Dendritic cell treated with granulocyte-macrophage colony-stimulating factor and Interleukin-4, amounts not matched to agents 40 ng/mL and 50 ng/mL, for 4 days (primary cell): Measurements from ENCODE around the gene HOXB6.

ENCODE experiments used
- H3K27ac Mint-ChIP-seq: one replicate; pipeline ENCODE4 v1.8.0; 2022; ENCODE audit warnings: mild to moderate bottlenecking, mixed read lengths
- H3K27me3 Mint-ChIP-seq: one replicate; pipeline ENCODE4 v1.8.0; 2022; ENCODE audit warnings: mild to moderate bottlenecking, mixed read lengths
- H3K36me3 Mint-ChIP-seq: one replicate; pipeline ENCODE4 v1.8.0; 2022; ENCODE audit warnings: low read depth, mixed read lengths
- H3K4me1 Mint-ChIP-seq: one replicate; pipeline ENCODE4 v1.8.0; 2022; ENCODE audit warnings: low read depth, mixed read lengths
- H3K4me3 Mint-ChIP-seq: one replicate; pipeline ENCODE4 v1.8.0; 2022; ENCODE audit warnings: mild to moderate bottlenecking, moderate library complexity, mixed read lengths
- H3K9me3 Mint-ChIP-seq: one replicate; pipeline ENCODE4 v1.8.0; 2022; ENCODE audit warnings: mixed read lengths
- intact Hi-C: fragments of 100-400 bp; cut with micrococcal nuclease; formaldehyde crosslinking; loops from one replicate; pipeline ENCODE4 v1.15.0; 2022

The HOXB6 gene

DNA sequence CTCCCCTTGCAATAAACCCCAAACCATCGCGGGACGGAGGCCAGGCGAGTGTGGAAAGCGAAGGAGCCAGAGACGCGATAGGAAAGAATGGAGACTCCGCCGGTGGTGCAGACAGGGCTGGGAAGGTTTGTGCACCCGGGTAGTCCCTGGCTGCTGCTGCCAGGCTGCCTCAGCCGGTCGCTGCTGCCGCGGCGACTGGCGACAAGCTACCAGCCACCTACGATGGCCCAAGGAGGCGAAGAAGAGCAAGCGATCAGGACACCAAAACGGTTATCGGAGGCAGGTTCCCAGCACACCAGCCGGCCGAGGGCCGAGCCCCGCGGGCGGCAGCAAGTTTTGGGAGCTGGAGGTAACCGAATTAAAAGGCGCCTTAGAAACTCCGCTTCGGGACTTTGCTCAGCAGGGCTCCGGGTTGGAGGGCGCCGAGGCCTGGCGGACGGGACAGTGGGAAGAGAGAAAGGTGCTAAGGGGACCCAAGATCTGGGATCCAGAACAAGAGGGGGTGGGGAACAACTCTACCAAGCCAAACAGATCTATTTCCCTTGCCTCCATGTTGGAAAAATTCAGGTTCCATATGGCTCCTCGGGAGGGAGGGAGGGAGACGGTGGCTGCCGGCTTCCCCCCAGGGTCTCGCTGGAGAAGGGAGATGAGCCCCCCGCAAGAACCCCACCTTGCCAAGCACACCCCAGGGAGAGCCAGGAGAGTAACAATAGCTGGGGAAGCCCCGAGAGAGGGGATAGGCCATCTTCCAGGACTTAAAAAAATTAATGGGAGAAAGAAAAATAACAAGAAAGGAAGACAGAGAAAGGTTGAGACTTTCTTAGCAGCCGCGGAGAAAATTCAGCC, 50.2 kb downstream of the HOXB6 start:
- H3K9me3 Mint-ChIP-seq = no peaks in the 10 kb centered on the region
- peaks cover 6% of the 10 kb centered on the region for H3K4me1 Mint-ChIP-seq
- H3K4me3 Mint-ChIP-seq = no peak overlapping the region
- intact Hi-C loops = no loop called here
- H3K27ac Mint-ChIP-seq = no peak overlapping the region
- no peaks in the 10 kb centered on the region for H3K36me3 Mint-ChIP-seq
- H3K27me3 Mint-ChIP-seq = peaks cover 74% of the 10 kb centered on the region

- peaks cover 6% of the 10 kb centered on the region for H3K4me1 Mint-ChIP-seq
- H3K36me3 Mint-ChIP-seq = no peaks in the 10 kb centered on the region
- no peaks in the 10 kb centered on the region for H3K9me3 Mint-ChIP-seq
- H3K4me3 Mint-ChIP-seq = no peak overlapping the region
- intact Hi-C loops = no loop called here
- peaks cover 69% of the 10 kb centered on the region for H3K27me3 Mint-ChIP-seq
- H3K27ac Mint-ChIP-seq = no peak overlapping the region
Observed at GRCh38 chr17:48553826-48554225, 51.0 kb downstream of the HOXB6 start.

GRCh38 chr17:48553190-48553547, 51.6 kb downstream of the HOXB6 start:
- H3K27ac Mint-ChIP-seq = no peak overlapping the region
- no peak overlapping the region for H3K4me3 Mint-ChIP-seq
- no peaks in the 10 kb centered on the region for H3K36me3 Mint-ChIP-seq
- peaks cover 69% of the 10 kb centered on the region for H3K27me3 Mint-ChIP-seq
- no peaks in the 10 kb centered on the region for H3K9me3 Mint-ChIP-seq
- intact Hi-C loops = no loop called here
- peaks cover 6% of the 10 kb centered on the region for H3K4me1 Mint-ChIP-seq

- no peaks in the 10 kb centered on the region for H3K9me3 Mint-ChIP-seq
- H3K36me3 Mint-ChIP-seq = no peaks in the 10 kb centered on the region
- peaks cover 68% of the 10 kb centered on the region for H3K27me3 Mint-ChIP-seq
- intact Hi-C loops = no loop called here
- H3K4me1 Mint-ChIP-seq = peaks cover 11% of the 10 kb centered on the region
- H3K4me3 Mint-ChIP-seq = no peak overlapping the region
- H3K27ac Mint-ChIP-seq = no peak overlapping the region
Observed at GRCh38 chr17:48552466-48553189, 52.2 kb downstream of the HOXB6 start.

DNA sequence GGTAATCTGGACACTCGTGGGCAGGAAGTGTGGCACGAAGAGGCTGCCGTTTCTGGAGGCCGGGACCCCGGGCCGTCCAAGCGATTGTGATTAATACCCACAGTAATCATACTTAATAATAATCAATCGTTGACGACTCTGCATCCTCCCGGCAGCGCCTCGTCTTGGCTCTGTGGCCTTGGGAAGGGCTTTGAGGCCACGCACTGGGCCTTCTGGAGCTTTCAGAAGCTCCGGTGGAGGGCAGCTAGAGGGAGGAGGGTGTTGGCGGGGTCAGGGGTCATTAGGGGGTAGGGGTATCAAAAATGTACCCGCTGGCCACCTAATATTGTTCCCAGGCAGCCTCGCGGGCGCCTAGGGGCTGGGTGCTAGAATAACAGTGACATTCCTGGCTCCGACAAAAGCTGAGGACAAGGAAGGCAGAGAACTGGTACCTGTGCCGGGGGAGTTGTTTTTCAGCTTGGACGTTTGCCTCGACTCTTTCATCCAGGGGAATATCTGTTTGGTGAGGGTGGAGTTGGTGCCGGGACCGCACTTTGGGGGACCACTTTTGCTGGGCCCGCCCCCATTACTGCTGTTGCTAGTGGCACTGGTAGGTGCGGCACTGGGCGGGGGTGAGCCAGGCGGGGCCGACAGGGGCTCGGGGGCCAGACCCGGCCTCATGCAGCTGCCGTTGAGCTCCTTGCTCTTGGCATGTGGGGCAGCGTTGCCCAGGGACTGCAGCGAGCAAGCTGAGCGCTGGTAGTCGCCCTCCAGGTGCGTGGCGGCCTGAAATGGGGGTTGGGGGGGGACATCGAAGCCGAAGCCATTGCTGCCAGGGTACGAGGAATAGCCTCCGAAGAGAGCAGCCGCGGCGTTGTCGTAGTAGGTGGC, 53.0 kb downstream of the HOXB6 start:
- intact Hi-C loops = no loop called here
- Mint-ChIP-seq H3K4me3 (no peak overlapping the region), H3K27ac (no peak overlapping the region)

GRCh38 chr17:48551214-48551555, 53.6 kb downstream of the HOXB6 start:
- Mint-ChIP-seq H3K27ac (no peak overlapping the region), H3K27me3 (peaks cover 69% of the 10 kb centered on the region), H3K36me3 (no peaks in the 10 kb centered on the region), H3K9me3 (no peaks in the 10 kb centered on the region), H3K4me3 (no peak overlapping the region), H3K4me1 (peaks cover 17% of the 10 kb centered on the region)
- intact Hi-C loops = no loop called here

More for the DNA sequence above, 53.0 kb downstream of the HOXB6 start:
- Mint-ChIP-seq H3K9me3 (no peaks in the 10 kb centered on the region), H3K27me3 (peaks cover 69% of the 10 kb centered on the region), H3K36me3 (no peaks in the 10 kb centered on the region), H3K4me1 (peaks cover 12% of the 10 kb centered on the region)

- intact Hi-C loops = no loop called here
- Mint-ChIP-seq H3K27ac (no peak overlapping the region), H3K36me3 (no peaks in the 10 kb centered on the region), H3K4me3 (no peak overlapping the region), H3K27me3 (peaks cover 69% of the 10 kb centered on the region), H3K9me3 (no peaks in the 10 kb centered on the region), H3K4me1 (peaks cover 22% of the 10 kb centered on the region)
Observed at GRCh38 chr17:48550502-48551213, 54.1 kb downstream of the HOXB6 start.

DNA sequence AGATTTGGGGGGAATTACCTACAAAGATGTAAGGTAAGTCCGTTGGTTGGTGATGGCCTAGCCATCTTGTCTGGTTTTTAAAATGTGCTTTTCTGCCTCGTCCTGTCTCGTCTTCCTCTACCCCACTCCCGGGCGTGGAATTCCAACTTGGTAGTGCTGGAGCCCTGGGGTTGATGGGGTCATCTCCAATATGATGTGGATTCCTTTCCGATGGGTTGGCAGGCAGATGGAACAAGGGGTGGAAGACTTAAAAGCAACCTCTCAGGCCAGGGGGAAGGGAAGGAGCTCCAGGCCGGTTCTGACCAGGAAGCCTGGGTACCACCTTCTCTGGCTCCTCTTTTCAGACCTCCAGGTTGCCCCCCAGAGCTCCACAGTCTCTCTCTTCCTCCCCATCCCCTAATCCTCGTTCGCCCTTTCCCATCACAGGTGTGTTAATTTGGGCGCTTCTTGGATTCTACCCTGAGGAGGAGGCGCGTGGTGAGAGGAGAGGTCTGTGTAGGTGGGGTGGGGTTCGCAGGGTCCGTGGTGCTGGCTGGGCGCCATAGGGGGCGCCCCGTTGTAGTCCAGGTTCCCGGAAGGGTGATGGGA, 54.8 kb downstream of the HOXB6 start:
- H3K4me1 Mint-ChIP-seq = peaks cover 23% of the 10 kb centered on the region
- intact Hi-C loops = loop anchor here (10.0 kb wide), 1 partner anchor 55 kb away; no protein-coding TSS in a partner anchor
- H3K4me3 Mint-ChIP-seq = no peak overlapping the region
- H3K36me3 Mint-ChIP-seq = no peaks in the 10 kb centered on the region
- no peak overlapping the region for H3K27ac Mint-ChIP-seq
- H3K27me3 Mint-ChIP-seq = peaks cover 71% of the 10 kb centered on the region
- H3K9me3 Mint-ChIP-seq = no peaks in the 10 kb centered on the region

DNA sequence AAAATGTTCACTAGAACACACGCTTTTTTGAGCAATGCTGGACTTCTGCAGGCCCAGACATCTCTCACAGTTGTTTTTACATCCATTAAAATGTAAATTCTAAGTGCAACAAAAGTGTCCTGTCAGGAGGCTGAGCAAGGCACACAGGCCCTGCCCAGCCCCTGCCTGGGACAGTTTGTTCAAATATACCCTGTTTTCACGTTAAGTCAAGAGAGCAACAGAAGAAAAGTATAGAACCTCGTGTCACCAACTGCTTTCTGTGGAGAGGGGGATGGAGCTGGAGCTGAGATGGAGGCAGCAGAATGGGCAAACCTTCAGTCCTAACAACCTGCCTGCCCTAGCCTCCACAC, 55.5 kb downstream of the HOXB6 start:
- H3K4me1 Mint-ChIP-seq = peaks cover 29% of the 10 kb centered on the region
- no peak overlapping the region for H3K27ac Mint-ChIP-seq
- H3K4me3 Mint-ChIP-seq = no peak overlapping the region
- H3K36me3 Mint-ChIP-seq = peaks cover under 1% of the 10 kb centered on the region
- H3K27me3 Mint-ChIP-seq = peaks cover 71% of the 10 kb centered on the region
- intact Hi-C loops = loop anchor here (10.0 kb wide), 1 partner anchor 54 kb away; no protein-coding TSS in a partner anchor
- H3K9me3 Mint-ChIP-seq = no peaks in the 10 kb centered on the region

- H3K27ac Mint-ChIP-seq = no peak overlapping the region
- intact Hi-C loops = loop anchor here (10.0 kb wide), 1 partner anchor 54 kb away; no protein-coding TSS in a partner anchor
- peak overlapping the region; percentile 40 for H3K4me3 Mint-ChIP-seq
- H3K9me3 Mint-ChIP-seq = no peaks in the 10 kb centered on the region
- H3K36me3 Mint-ChIP-seq = peaks cover 6% of the 10 kb centered on the region
- H3K4me1 Mint-ChIP-seq = peaks cover 34% of the 10 kb centered on the region
- peaks cover 74% of the 10 kb centered on the region for H3K27me3 Mint-ChIP-seq
Observed at GRCh38 chr17:48548523-48549280, 56.1 kb downstream of the HOXB6 start.

DNA sequence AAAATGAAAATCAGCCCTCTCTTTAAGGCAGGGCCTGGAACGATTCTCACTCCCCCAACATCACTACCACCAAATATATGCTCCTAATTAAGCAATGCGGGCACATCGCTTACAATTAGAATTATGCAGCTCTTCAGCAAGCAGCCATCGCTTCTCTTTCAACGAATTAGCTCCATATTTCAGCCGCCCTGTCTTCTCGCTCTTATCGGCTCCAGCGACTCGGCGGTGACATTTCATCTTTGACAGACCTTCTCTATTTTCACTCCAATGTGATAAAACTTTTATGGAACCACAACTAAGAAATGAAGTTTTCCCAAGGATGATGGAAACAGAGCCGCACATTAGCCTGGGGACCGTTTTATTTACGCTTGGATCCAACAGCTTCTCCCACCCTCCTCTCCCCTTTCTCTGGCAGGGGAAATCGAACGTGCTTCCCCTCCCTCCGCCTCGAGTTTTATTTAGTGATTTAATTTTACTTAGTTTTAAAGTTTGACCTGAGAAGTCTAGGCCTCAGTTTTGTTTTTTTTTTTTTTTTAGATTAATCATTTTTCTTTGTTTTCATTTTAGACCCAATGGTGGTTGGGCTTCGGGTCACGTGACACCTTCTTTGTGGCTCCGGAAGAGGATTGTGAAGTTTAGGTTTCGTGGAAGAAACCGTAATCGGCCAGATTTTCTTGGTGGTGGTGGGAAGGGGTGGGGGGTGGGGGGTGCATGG, 56.8 kb downstream of the HOXB6 start:
- peaks cover 72% of the 10 kb centered on the region for H3K27me3 Mint-ChIP-seq
- H3K9me3 Mint-ChIP-seq = no peaks in the 10 kb centered on the region
- H3K27ac Mint-ChIP-seq = no peak overlapping the region
- intact Hi-C loops = loop anchor here (10.0 kb wide), 1 partner anchor 53 kb away; no protein-coding TSS in a partner anchor
- peaks cover 39% of the 10 kb centered on the region for H3K4me1 Mint-ChIP-seq
- H3K36me3 Mint-ChIP-seq = peaks cover 9% of the 10 kb centered on the region
- peak overlapping the region; percentile 40 for H3K4me3 Mint-ChIP-seq
